Hepatocyte (in vitro differentiated cells): ENCODE data around the gene DTX1. TPM values are rescaled to one million over a fixed set of nuclear protein-coding genes. Genes with fewer than 3 reads are reported as not detected.

Experiments
- DNase-seq: peaks from one replicate; pipeline ENCODE4 v3.0.0-alpha.2; 2016; ENCODE audit warnings: low spot score
- H2AFZ ChIP-seq: fragments of 200-600 bp; sonication (generic); 2 replicates; pipeline ENCODE4 v1.6.0; 2016; ENCODE audit warnings: antibody characterized with exemption, mild to moderate bottlenecking
- H3K27ac ChIP-seq: fragments of 200-600 bp; sonication (generic); 2 replicates; pipeline ENCODE4 v1.5.1; 2016; ENCODE audit warnings: mild to moderate bottlenecking
- H3K27me3 ChIP-seq: fragments of 200-600 bp; sonication (generic); 2 replicates; pipeline ENCODE4 v1.6.1; 2016
- H3K36me3 ChIP-seq: fragments of 200-600 bp; sonication (generic); replicated peaks from 2 replicates; pipeline ENCODE4 v1.5.1; 2016; ENCODE audit warnings: low read depth; ENCODE audit not compliant: insufficient read depth
- H3K4me1 ChIP-seq: fragments of 200-600 bp; sonication (generic); 2 replicates; pipeline ENCODE4 v1.5.1; 2016; ENCODE audit warnings: mild to moderate bottlenecking, moderate library complexity; ENCODE audit not compliant: insufficient read depth
- H3K4me2 ChIP-seq: fragments of 200-600 bp; sonication (generic); 2 replicates; pipeline ENCODE4 v1.6.0; 2016
- H3K4me3 ChIP-seq: fragments of 200-600 bp; sonication (generic); 2 replicates; pipeline ENCODE4 v1.5.1; 2016; ENCODE audit warnings: mild to moderate bottlenecking
- H3K79me2 ChIP-seq: fragments of 200-600 bp; sonication (generic); 2 replicates; pipeline ENCODE4 v1.6.0; 2017; ENCODE audit warnings: mild to moderate bottlenecking
- H3K9me2 ChIP-seq: fragments of 200-600 bp; sonication (generic); replicated peaks from 2 replicates; pipeline ENCODE4 v1.6.0; 2017; ENCODE audit warnings: mild to moderate bottlenecking; ENCODE audit not compliant: insufficient read depth
- H3K9me3 ChIP-seq: fragments of 200-600 bp; sonication (generic); 2 replicates; pipeline ENCODE4 v1.5.1; 2016; ENCODE audit warnings: low read depth, mild to moderate bottlenecking
- H4K20me1 ChIP-seq: fragments of 200-600 bp; sonication (generic); 2 replicates; pipeline ENCODE4 v1.6.0; 2016; ENCODE audit warnings: mild to moderate bottlenecking; ENCODE audit not compliant: insufficient read depth, poor library complexity, severe bottlenecking
- CTCF ChIP-seq: fragments of 200-600 bp; sonication (generic); IDR thresholded peaks from 2 replicates; pipeline ENCODE4 v1.5.1; 2016; ENCODE audit warnings: antibody characterized with exemption, mild to moderate bottlenecking; ENCODE audit not compliant: poor library complexity
- EZH2 ChIP-seq: fragments of 200-600 bp; sonication (generic); IDR thresholded peaks from 2 replicates; pipeline ENCODE4 v1.6.1; 2016; ENCODE audit warnings: antibody characterized with exemption, mild to moderate bottlenecking, borderline replicate concordance
- EZH2phosphoT487 ChIP-seq: fragments of 200-600 bp; sonication (generic); IDR thresholded peaks from one replicate; pipeline ENCODE4 v1.6.1; 2018; ENCODE audit warnings: antibody characterized with exemption, mild to moderate bottlenecking, low read depth, moderate library complexity; ENCODE audit not compliant: unreplicated experiment, severe bottlenecking
- WGBS: methylation state at CpG from one replicate; pipeline ENCODE4 v1.1.6; 2016; ENCODE audit warnings: low lambda C conversion rate; ENCODE audit errors: missing lambda C conversion rate; 5-methylcytosine and 5-hydroxymethylcytosine counted together
- polyA plus RNA-seq: library from polyadenylated mRNA; unstranded; fragments of >200 nt; fragmentation: Nextera tagmentation; extraction: Ambion mirVana; gene quantifications from 2 replicates; pipeline ENCODE4 v1.2.1, GENCODE V29; 2016
- total RNA-seq: library from RNA; depleted of rRNA; stranded (reverse); fragments of >200 nt; gene quantifications from 2 replicates; pipeline ENCODE4 v1.2.3, GENCODE V29; 2014

The DTX1 gene
- total and polyA plus RNA-seq, 2 experiments from 2014 or later = 0.47 to 2.3 TPM

GRCh38 chr12:113129664-113130456, 73.3 kb downstream of the DTX1 start:
- H3K9me3 ChIP-seq = no peaks in the 10 kb centered on the region
- H3K27ac ChIP-seq = no peak overlapping the region
- no peaks in the 10 kb centered on the region for H3K79me2 ChIP-seq
- no peaks in the 10 kb centered on the region for H4K20me1 ChIP-seq
- WGBS = 88% methylated on average over 16 of the region's 17 CpGs
- no peaks in the 10 kb centered on the region for H3K9me2 ChIP-seq
- TF ChIP-seq EZH2 (no peak), CTCF (no peak), EZH2phosphoT487 (no peak)
- H2AFZ ChIP-seq = no peak overlapping the region
- no peaks in the 10 kb centered on the region for H3K36me3 ChIP-seq
- no peak overlapping the region for H3K4me2 ChIP-seq
- no peak for DNase-seq
- peaks cover 14% of the 10 kb centered on the region for H3K27me3 ChIP-seq
- H3K4me3 ChIP-seq = no peak overlapping the region
- no peaks in the 10 kb centered on the region for H3K4me1 ChIP-seq

GRCh38 chr12:113130457-113131135, 74.1 kb downstream of the DTX1 start:
- WGBS = 54% methylated on average over 15 of the region's 18 CpGs
- Histone ChIP-seq H3K9me2 (no peaks in the 10 kb centered on the region), H3K27ac (no peak overlapping the region), H3K9me3 (no peaks in the 10 kb centered on the region), H3K79me2 (no peaks in the 10 kb centered on the region), H3K4me2 (no peak overlapping the region), H3K27me3 (peaks cover 20% of the 10 kb centered on the region), H3K4me3 (no peak overlapping the region), H3K36me3 (no peaks in the 10 kb centered on the region), H4K20me1 (no peaks in the 10 kb centered on the region), H2AFZ (no peak overlapping the region), H3K4me1 (no peaks in the 10 kb centered on the region)
- no peak for DNase-seq
- TF ChIP-seq EZH2 = no peak
- TF ChIP-seq CTCF = no peak
- no peak for TF ChIP-seq EZH2phosphoT487

- TF ChIP-seq EZH2 (no peak), EZH2phosphoT487 (no peak), CTCF (no peak)
- 64% methylated on average over 1 of the region's 1 CpG for WGBS
- Histone ChIP-seq H3K4me3 (no peak overlapping the region), H3K79me2 (no peaks in the 10 kb centered on the region), H3K9me3 (no peaks in the 10 kb centered on the region), H3K9me2 (no peaks in the 10 kb centered on the region), H3K27me3 (peaks cover 28% of the 10 kb centered on the region), H4K20me1 (no peaks in the 10 kb centered on the region), H3K4me1 (no peaks in the 10 kb centered on the region), H3K4me2 (no peak overlapping the region), H3K36me3 (no peaks in the 10 kb centered on the region), H3K27ac (no peak overlapping the region), H2AFZ (no peak overlapping the region)
- no peak for DNase-seq
These were observed 75.0 kb downstream of the DTX1 start for GRCh38 chr12:113131556-113131955.
